Caco-2 (cell line): ENCODE results near the gene HIVEP3. TPM values are rescaled to one million over a fixed set of nuclear protein-coding genes. Genes with fewer than 3 reads are reported as not detected.
"Not testable (repeated sequence)": the region's sequence is repeated elsewhere in the genome, so short reads cannot be mapped to it uniquely, and the experiment has no call there.

Source experiments
- BruUV-seq: library from RNA; stranded (reverse); fragments of 400-500 nt; replicated peaks from 2 replicates; lab custom pipeline; 2021; lab: Mats Ljungman, UMichigan
- CTCF ChIA-PET: fragments of 300-600 bp; sonication (Branson Sonifier 250); formaldehyde crosslinking; loops from one replicate; lab custom pipeline; 2022; ENCODE audit warnings: antibody characterized with exemption; lab: Charles Lee
- POLR2A ChIA-PET: fragments of 300-600 bp; sonication (Branson Sonifier 250); formaldehyde crosslinking; loops from one replicate; lab custom pipeline; 2022; ENCODE audit warnings: antibody characterized with exemption; lab: Charles Lee
- DNase-seq, 2 experiments: peaks; one replicate each; pipeline versions ENCODE4 v3.0.0 to v3.0.0-alpha.2; 2020 to 2022
- H3K27me3 ChIP-seq: replicated peaks from 2 replicates; pipeline ENCODE4 v1.6.0; 2011; ENCODE audit warnings: low read length; ENCODE audit not compliant: control insufficient read depth, insufficient read depth
- H3K36me3 ChIP-seq: 2 replicates; pipeline ENCODE4 v1.5.1; 2011; ENCODE audit warnings: low read length; ENCODE audit not compliant: control insufficient read depth, insufficient read depth
- H3K4me1 ChIP-seq: fragments of 250-450 bp; sonication (Bioruptor Pico); 2 replicates; pipeline ENCODE4 v1.5.1; 2020; ENCODE audit warnings: mild to moderate bottlenecking
- H3K4me3 ChIP-seq: 2 replicates; pipeline ENCODE4 v1.5.1; 2011; ENCODE audit warnings: low read depth, mild to moderate bottlenecking, control low read depth, low read length
- H3K9me3 ChIP-seq: fragments of 250-450 bp; sonication (Bioruptor Pico); 2 replicates; pipeline ENCODE4 v1.5.1; 2020; ENCODE audit warnings: mild to moderate bottlenecking, moderate library complexity
- H3K27ac Mint-ChIP-seq: one replicate; pipeline ENCODE4 v1.8.0; 2022; ENCODE audit warnings: mixed read lengths; ENCODE audit not compliant: unreplicated experiment
- H3K27me3 Mint-ChIP-seq: one replicate; pipeline ENCODE4 v1.8.0; 2022; ENCODE audit warnings: mixed read lengths; ENCODE audit not compliant: insufficient read depth, unreplicated experiment
- H3K36me3 Mint-ChIP-seq: one replicate; pipeline ENCODE4 v1.8.0; 2022; ENCODE audit warnings: mild to moderate bottlenecking, mixed read lengths; ENCODE audit not compliant: insufficient read depth, unreplicated experiment
- H3K4me1 Mint-ChIP-seq: one replicate; pipeline ENCODE4 v1.8.0; 2022; ENCODE audit warnings: low read depth, mixed read lengths; ENCODE audit not compliant: unreplicated experiment
- H3K4me3 Mint-ChIP-seq: one replicate; pipeline ENCODE4 v1.8.0; 2022; ENCODE audit warnings: mild to moderate bottlenecking, moderate library complexity, mixed read lengths; ENCODE audit not compliant: unreplicated experiment
- H3K9me3 Mint-ChIP-seq: one replicate; pipeline ENCODE4 v1.8.0; 2022; ENCODE audit warnings: mixed read lengths; ENCODE audit not compliant: unreplicated experiment
- CTCF ChIP-seq, 2 experiments: fragments of 200-600 bp in 1 of 2; IDR thresholded peaks; 1 replicate in 1 of 2; 2 replicates in 1 of 2; pipeline versions ENCODE4 v1.5.1 to v1.8.0; 2011 to 2022; ENCODE audit warnings: antibody characterized with exemption in 1 of 2, control low read depth in 1 of 2, inconsistent platforms in 1 of 2, low read depth in 1 of 2, low read length in 1 of 2, mild to moderate bottlenecking in 1 of 2, moderate library complexity in 1 of 2; ENCODE audit not compliant: insufficient read depth in 1 of 2, severe bottlenecking in 1 of 2, unreplicated experiment in 1 of 2
- intact Hi-C: fragments of 100-400 bp; cut with micrococcal nuclease; formaldehyde crosslinking; loops from one replicate; pipeline ENCODE4 v1.10.0; 2022; ENCODE audit not compliant: unreplicated experiment
- total RNA-seq: library from RNA; stranded (reverse); gene quantifications from 2 replicates; pipeline ENCODE4 v1.2.3, GENCODE V29; 2022

The HIVEP3 gene
- total RNA-seq, 1 experiment from 2014 or later = 0.25 TPM

- no peaks in the 10 kb centered on the region for H3K9me3 Mint-ChIP-seq
- BruUV-seq = no TSS peak
- no peaks in the 10 kb centered on the region for H3K9me3 ChIP-seq
- intact Hi-C loops = no loop called here
- CTCF ChIA-PET = no interaction called here
- DNase-seq = no peak
- POLR2A ChIA-PET = no interaction called here
- TF ChIP-seq CTCF (IDR thresholded peaks at IDR 0.05; ENCODE audit: insufficient read depth in 1 of 2, low read depth in 1 of 2, low read length in 1 of 2, severe bottlenecking in 1 of 2, unreplicated experiment in 1 of 2) = no peak
- H3K4me3 Mint-ChIP-seq = no peak overlapping the region
- no peaks in the 10 kb centered on the region for H3K36me3 ChIP-seq
- no peak overlapping the region for H3K27ac Mint-ChIP-seq
- no peaks in the 10 kb centered on the region for H3K4me1 ChIP-seq
- no peaks in the 10 kb centered on the region for H3K4me1 Mint-ChIP-seq
- no peak overlapping the region for H3K4me3 ChIP-seq
- H3K36me3 Mint-ChIP-seq = no peaks in the 10 kb centered on the region
- H3K27me3 ChIP-seq = no peaks in the 10 kb centered on the region
- peaks cover 4% of the 10 kb centered on the region for H3K27me3 Mint-ChIP-seq
These were observed 32.1 kb upstream of the HIVEP3 start for GRCh38 chr1:41950820-41951219.

GRCh38 chr1:41945946-41946345, 27.2 kb upstream of the HIVEP3 start:
- DNase-seq = peak; percentile 1 to 37
- CTCF ChIA-PET, H3K9me3 Mint-ChIP-seq, H3K36me3 ChIP-seq, H3K27ac Mint-ChIP-seq, H3K4me1 ChIP-seq, POLR2A ChIA-PET, H3K4me3 ChIP-seq, H3K4me3 Mint-ChIP-seq, BruUV-seq, H3K27me3 Mint-ChIP-seq, H3K27me3 ChIP-seq, intact Hi-C loops, H3K9me3 ChIP-seq, H3K36me3 Mint-ChIP-seq, H3K4me1 Mint-ChIP-seq: not testable (repeated sequence)

- BruUV-seq = no TSS peak
- no peaks in the 10 kb centered on the region for H3K9me3 Mint-ChIP-seq
- intact Hi-C loops = no loop called here
- H3K36me3 Mint-ChIP-seq = no peaks in the 10 kb centered on the region
- H3K4me1 Mint-ChIP-seq = no peaks in the 10 kb centered on the region
- no peak overlapping the region for H3K27ac Mint-ChIP-seq
- no peaks in the 10 kb centered on the region for H3K27me3 ChIP-seq
- no peaks in the 10 kb centered on the region for H3K4me1 ChIP-seq
- H3K36me3 ChIP-seq = no peaks in the 10 kb centered on the region
- no peak overlapping the region for H3K4me3 ChIP-seq
- POLR2A ChIA-PET = no interaction called here
- peaks cover 6% of the 10 kb centered on the region for H3K27me3 Mint-ChIP-seq
- no peak for DNase-seq
- TF ChIP-seq CTCF (IDR thresholded peaks at IDR 0.05; ENCODE audit: insufficient read depth in 1 of 2, low read depth in 1 of 2, low read length in 1 of 2, severe bottlenecking in 1 of 2, unreplicated experiment in 1 of 2) = no peak
- CTCF ChIA-PET = no interaction called here
- no peaks in the 10 kb centered on the region for H3K9me3 ChIP-seq
- no peak overlapping the region for H3K4me3 Mint-ChIP-seq
These were observed 25.0 kb upstream of the HIVEP3 start for GRCh38 chr1:41943717-41944116.

- H3K4me3 Mint-ChIP-seq = no peak overlapping the region
- H3K4me3 ChIP-seq = no peak overlapping the region
- BruUV-seq = no TSS peak
- DNase-seq = no peak
- H3K9me3 ChIP-seq = no peaks in the 10 kb centered on the region
- H3K36me3 ChIP-seq = no peaks in the 10 kb centered on the region
- H3K36me3 Mint-ChIP-seq = no peaks in the 10 kb centered on the region
- H3K27ac Mint-ChIP-seq = no peak overlapping the region
- no peaks in the 10 kb centered on the region for H3K9me3 Mint-ChIP-seq
- TF ChIP-seq CTCF (IDR thresholded peaks at IDR 0.05; ENCODE audit: insufficient read depth in 1 of 2, low read depth in 1 of 2, low read length in 1 of 2, severe bottlenecking in 1 of 2, unreplicated experiment in 1 of 2) = no peak
- H3K27me3 Mint-ChIP-seq = peaks cover 6% of the 10 kb centered on the region
- ChIA-PET POLR2A (no interaction called here), CTCF (no interaction called here)
- no peaks in the 10 kb centered on the region for H3K4me1 ChIP-seq
- no peaks in the 10 kb centered on the region for H3K27me3 ChIP-seq
- intact Hi-C loops = no loop called here
- no peaks in the 10 kb centered on the region for H3K4me1 Mint-ChIP-seq
These were observed 23.6 kb upstream of the HIVEP3 start for GRCh38 chr1:41942278-41942677.
